ENCODE results near the gene LSR. TPM values are rescaled to one million over a fixed set of nuclear protein-coding genes. Genes with fewer than 3 reads are reported as not detected.
"Not testable (repeated sequence)": the region's sequence is repeated elsewhere in the genome, so short reads cannot be mapped to it uniquely, and the experiment has no call there.

LSR gene
- polyA plus RNA-seq, 1 donor: 3.7 TPM

- DNase-seq (ENCODE audit: low read depth): not testable (repeated sequence)
Observed at GRCh38 chr19:35286101-35286500, 37.3 kb downstream of the LSR start.

GRCh38 chr19:35287713-35288112 lies 38.9 kb downstream of the LSR start:
- no peak for DNase-seq (ENCODE audit: low read depth)

GRCh38 chr19:35288331-35288730 lies 39.5 kb downstream of the LSR start:
- no peak for DNase-seq (ENCODE audit: low read depth)

- DNase-seq (ENCODE audit: low read depth): no peak
Observed at GRCh38 chr19:35288906-35289305, 40.1 kb downstream of the LSR start.

GRCh38 chr19:35290381-35291127 lies 41.8 kb downstream of the LSR start:
- no peak for DNase-seq (ENCODE audit: low read depth)

- DNase-seq (ENCODE audit: low read depth): no peak
Observed at GRCh38 chr19:35291259-35291658, 42.5 kb downstream of the LSR start.

GRCh38 chr19:35291916-35292315 lies 43.1 kb downstream of the LSR start, which contains the start of gene MAG:
MAG (plus strand) TSS chr19:35292161; CDS start chr19:35295409, 3,248 bp downstream.
- DNase-seq (ENCODE audit: low read depth): no peak

GRCh38 chr19:35292421-35293362 lies 43.9 kb downstream of the LSR start:
- DNase-seq (ENCODE audit: low read depth): no peak

GRCh38 chr19:35293363-35293739 lies 44.5 kb downstream of the LSR start:
- no peak for DNase-seq (ENCODE audit: low read depth)

GRCh38 chr19:35293808-35294207 lies 45.0 kb downstream of the LSR start:
- no peak for DNase-seq (ENCODE audit: low read depth)

- DNase-seq (ENCODE audit: low read depth): no peak
Observed at GRCh38 chr19:35294328-35294727, 45.5 kb downstream of the LSR start.

GRCh38 chr19:35294859-35295791 lies 46.3 kb downstream of the LSR start:
- no peak for DNase-seq (ENCODE audit: low read depth)

- DNase-seq (ENCODE audit: low read depth): no peak
Observed at GRCh38 chr19:35295792-35296462, 47.1 kb downstream of the LSR start.

GRCh38 chr19:35296644-35297514 lies 48.1 kb downstream of the LSR start:
- no peak for DNase-seq (ENCODE audit: low read depth)

- no peak for DNase-seq (ENCODE audit: low read depth)
Observed at GRCh38 chr19:35297515-35297848, 48.7 kb downstream of the LSR start.

GRCh38 chr19:35297922-35298321 lies 49.1 kb downstream of the LSR start:
- no peak for DNase-seq (ENCODE audit: low read depth)

GRCh38 chr19:35298561-35298972 lies 49.8 kb downstream of the LSR start:
- no peak for DNase-seq (ENCODE audit: low read depth)

GRCh38 chr19:35299523-35300338 lies 50.9 kb downstream of the LSR start:
- DNase-seq (ENCODE audit: low read depth): no peak

GRCh38 chr19:35300339-35300649 lies 51.5 kb downstream of the LSR start:
- no peak for DNase-seq (ENCODE audit: low read depth)
